Measurements from ENCODE around the gene IL18RAP.
A peak's percentile ranks its signal among the peaks of the same experiment; 100 is the strongest.

IL18RAP gene

GRCh38 chr2:102424754-102425153 lies 1.8 kb downstream of the IL18RAP start:
- H3K27me3 ChIP-seq (ENCODE audit: insufficient read depth, poor library complexity, severe bottlenecking), result no peaks in the 10 kb centered on the region
- peak; percentile 23 to 64 for DNase-seq (ENCODE audit: low read depth in 1 of 2, low spot score in 1 of 2)
- H3K27ac ChIP-seq (replicated peaks), result peak overlapping the region; percentile 65
- TF ChIP-seq, protein P1, sequence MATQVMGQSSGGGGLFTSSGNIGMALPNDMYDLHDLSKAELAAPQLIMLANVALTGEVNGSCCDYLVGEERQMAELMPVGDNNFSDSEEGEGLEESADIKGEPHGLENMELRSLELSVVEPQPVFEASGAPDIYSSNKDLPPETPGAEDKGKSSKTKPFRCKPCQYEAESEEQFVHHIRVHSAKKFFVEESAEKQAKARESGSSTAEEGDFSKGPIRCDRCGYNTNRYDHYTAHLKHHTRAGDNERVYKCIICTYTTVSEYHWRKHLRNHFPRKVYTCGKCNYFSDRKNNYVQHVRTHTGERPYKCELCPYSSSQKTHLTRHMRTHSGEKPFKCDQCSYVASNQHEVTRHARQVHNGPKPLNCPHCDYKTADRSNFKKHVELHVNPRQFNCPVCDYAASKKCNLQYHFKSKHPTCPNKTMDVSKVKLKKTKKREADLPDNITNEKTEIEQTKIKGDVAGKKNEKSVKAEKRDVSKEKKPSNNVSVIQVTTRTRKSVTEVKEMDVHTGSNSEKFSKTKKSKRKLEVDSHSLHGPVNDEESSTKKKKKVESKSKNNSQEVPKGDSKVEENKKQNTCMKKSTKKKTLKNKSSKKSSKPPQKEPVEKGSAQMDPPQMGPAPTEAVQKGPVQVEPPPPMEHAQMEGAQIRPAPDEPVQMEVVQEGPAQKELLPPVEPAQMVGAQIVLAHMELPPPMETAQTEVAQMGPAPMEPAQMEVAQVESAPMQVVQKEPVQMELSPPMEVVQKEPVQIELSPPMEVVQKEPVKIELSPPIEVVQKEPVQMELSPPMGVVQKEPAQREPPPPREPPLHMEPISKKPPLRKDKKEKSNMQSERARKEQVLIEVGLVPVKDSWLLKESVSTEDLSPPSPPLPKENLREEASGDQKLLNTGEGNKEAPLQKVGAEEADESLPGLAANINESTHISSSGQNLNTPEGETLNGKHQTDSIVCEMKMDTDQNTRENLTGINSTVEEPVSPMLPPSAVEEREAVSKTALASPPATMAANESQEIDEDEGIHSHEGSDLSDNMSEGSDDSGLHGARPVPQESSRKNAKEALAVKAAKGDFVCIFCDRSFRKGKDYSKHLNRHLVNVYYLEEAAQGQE (IDR thresholded peaks at IDR 0.05; ENCODE audit: insufficient replicate concordance, low read depth), result no peak
- TF ChIP-seq CTCF (IDR thresholded peaks at IDR 0.05; ENCODE audit: insufficient read depth, low read length) (no peak), SPI1 (IDR thresholded peaks at IDR 0.05; ENCODE audit: borderline replicate concordance, low read depth) (peak; percentile 59; the same call in 1 of the 2 replicates), POLR2AphosphoS5 (IDR thresholded peaks at IDR 0.05; ENCODE audit: low read depth) (0 out of 2 replicates have a peak, but pooled peaks have one; percentile 25), GABPA (IDR thresholded peaks at IDR 0.05; ENCODE audit: low read depth) (no peak)
- no peak overlapping the region for H3K4me3 ChIP-seq (replicated peaks; ENCODE audit: insufficient read depth, low read length)

- TF ChIP-seq GABPA (IDR thresholded peaks at IDR 0.05; ENCODE audit: low read depth) (no peak), POLR2AphosphoS5 (IDR thresholded peaks at IDR 0.05; ENCODE audit: low read depth) (no peak), SPI1 (IDR thresholded peaks at IDR 0.05; ENCODE audit: borderline replicate concordance, low read depth) (no peak), CTCF (IDR thresholded peaks at IDR 0.05; ENCODE audit: insufficient read depth, low read length) (no peak)
- TF ChIP-seq, protein P1 (IDR thresholded peaks at IDR 0.05; ENCODE audit: insufficient replicate concordance, low read depth), result no peak
- Histone ChIP-seq H3K27me3 (ENCODE audit: insufficient read depth, poor library complexity, severe bottlenecking) (no peaks in the 10 kb centered on the region), H3K27ac (replicated peaks) (peak overlapping the region; percentile 65), H3K4me3 (replicated peaks; ENCODE audit: insufficient read depth, low read length) (no peak overlapping the region)
- no peak for DNase-seq (ENCODE audit: low read depth in 1 of 2, low spot score in 1 of 2)
Observed at GRCh38 chr2:102425441-102426132, 2.6 kb downstream of the IL18RAP start.

DNA sequence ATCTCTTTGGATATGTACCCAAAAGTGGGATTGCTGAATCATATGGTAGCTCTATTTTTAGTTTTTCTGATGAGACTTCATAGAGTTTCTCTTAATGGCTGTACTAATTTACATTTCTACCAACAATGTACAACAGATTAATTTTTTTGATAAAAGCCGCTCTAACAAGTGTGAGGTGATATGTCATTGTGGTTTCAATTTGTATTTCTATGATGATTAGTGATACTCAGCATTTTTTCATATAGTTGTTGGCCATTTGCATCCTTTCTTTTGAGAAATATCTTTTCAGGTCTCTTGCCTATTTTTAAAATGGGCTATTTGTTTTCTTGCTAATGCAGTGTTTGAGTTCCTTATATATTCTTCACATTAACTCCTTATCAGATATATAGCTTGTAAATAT lies 4.3 kb downstream of the IL18RAP start:
- H3K27me3 ChIP-seq (ENCODE audit: insufficient read depth, poor library complexity, severe bottlenecking), result no peaks in the 10 kb centered on the region
- no peak for DNase-seq (ENCODE audit: low read depth in 1 of 2, low spot score in 1 of 2)
- H3K4me3 ChIP-seq (replicated peaks; ENCODE audit: insufficient read depth, low read length), result no peak overlapping the region
- TF ChIP-seq, protein P1 (IDR thresholded peaks at IDR 0.05; ENCODE audit: insufficient replicate concordance, low read depth), result no peak
- TF ChIP-seq CTCF (IDR thresholded peaks at IDR 0.05; ENCODE audit: insufficient read depth, low read length), result no peak
- TF ChIP-seq SPI1 (IDR thresholded peaks at IDR 0.05; ENCODE audit: borderline replicate concordance, low read depth), result no peak
- no peak overlapping the region for H3K27ac ChIP-seq (replicated peaks)

All from HL-60 (cell line).